SK-N-SH treated with all-trans-retinoic acid at 6 μM for 48 hours (cell line): ENCODE results near the gene HEMK1.

Source experiments
- CSDC2 ChIP-seq: fragments of 250-450 bp; sonication (Bioruptor Pico); IDR thresholded peaks from 2 replicates; pipeline ENCODE4 v1.5.0; 2020; ENCODE audit warnings: mild to moderate bottlenecking, moderate library complexity
- OSR1 ChIP-seq: fragments of 250-450 bp; sonication (Bioruptor Pico); IDR thresholded peaks from 2 replicates; pipeline ENCODE4 v1.8.0; 2022; ENCODE audit warnings: moderate library complexity, mild to moderate bottlenecking, inconsistent platforms
- PATZ1 ChIP-seq: fragments of 250-450 bp; sonication (Bioruptor Pico); IDR thresholded peaks from 2 replicates; pipeline ENCODE4 v1.8.0; 2020; ENCODE audit warnings: mild to moderate bottlenecking, moderate library complexity, borderline replicate concordance
- ZFP3 ChIP-seq: fragments of 250-450 bp; sonication (Bioruptor Pico); IDR thresholded peaks from 2 replicates; pipeline ENCODE4 v1.5.0; 2020; ENCODE audit warnings: mild to moderate bottlenecking, moderate library complexity
- ZFP30 ChIP-seq: fragments of 450-650 bp; formaldehyde crosslinking; IDR thresholded peaks from 2 replicates; pipeline ENCODE4 v1.5.0; 2022; ENCODE audit warnings: mild to moderate bottlenecking, moderate library complexity

GRCh38 chr3:50581459-50581842, 12.1 kb downstream of the HEMK1 start:
- TF ChIP-seq OSR1 (CRISPR knock-in tag) (no peak), CSDC2 (CRISPR knock-in tag) (no peak), ZFP30 (CRISPR knock-in tag) (no peak), PATZ1 (no peak), ZFP3 (no peak)
